CD4-positive, alpha-beta T cell treated with Interleukin-4 for 4 hours (primary cell): ENCODE results near the gene TPCN2.

Experiments
- DNase-seq: peaks from one replicate; pipeline ENCODE4 v3.0.0-alpha.2; 2020

Gene TPCN2

GRCh38 chr11:69100454-69101114 is 51.9 kb downstream of the TPCN2 start:
- no peak for DNase-seq

DNA sequence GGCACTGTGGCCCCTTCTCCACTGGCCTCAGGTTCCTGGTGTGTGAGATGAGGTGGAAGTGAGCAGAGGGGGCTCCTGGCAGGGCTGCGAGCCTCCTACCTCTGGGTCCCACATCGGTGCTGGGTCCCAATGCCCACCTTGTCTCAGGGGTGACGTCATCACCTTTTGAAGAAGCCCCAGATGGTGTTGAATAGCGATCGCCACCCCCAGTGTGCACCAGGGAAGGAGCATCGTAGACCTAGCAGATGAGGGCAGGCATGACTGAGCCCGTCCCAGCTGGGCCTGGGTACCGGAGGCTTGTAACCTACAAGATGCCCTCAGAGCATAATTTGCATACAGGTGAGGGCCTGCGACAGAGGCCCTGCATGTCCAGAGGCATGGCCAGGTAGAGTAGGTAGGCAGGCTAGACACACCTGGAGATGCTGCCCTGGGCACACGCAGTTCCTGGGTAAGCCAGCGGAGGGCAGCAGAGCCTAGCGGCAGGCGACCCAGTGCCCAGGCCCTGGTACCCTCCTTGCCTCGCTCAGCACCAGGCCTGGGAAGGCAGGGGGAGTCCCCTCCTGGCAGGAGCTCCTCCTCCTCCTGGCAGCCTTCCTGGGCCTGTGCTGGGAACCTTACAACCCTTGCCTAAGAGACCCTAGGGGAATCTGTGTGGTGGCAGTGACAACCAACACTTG is 52.5 kb downstream of the TPCN2 start:
- DNase-seq, result peak; percentile 50

DNA sequence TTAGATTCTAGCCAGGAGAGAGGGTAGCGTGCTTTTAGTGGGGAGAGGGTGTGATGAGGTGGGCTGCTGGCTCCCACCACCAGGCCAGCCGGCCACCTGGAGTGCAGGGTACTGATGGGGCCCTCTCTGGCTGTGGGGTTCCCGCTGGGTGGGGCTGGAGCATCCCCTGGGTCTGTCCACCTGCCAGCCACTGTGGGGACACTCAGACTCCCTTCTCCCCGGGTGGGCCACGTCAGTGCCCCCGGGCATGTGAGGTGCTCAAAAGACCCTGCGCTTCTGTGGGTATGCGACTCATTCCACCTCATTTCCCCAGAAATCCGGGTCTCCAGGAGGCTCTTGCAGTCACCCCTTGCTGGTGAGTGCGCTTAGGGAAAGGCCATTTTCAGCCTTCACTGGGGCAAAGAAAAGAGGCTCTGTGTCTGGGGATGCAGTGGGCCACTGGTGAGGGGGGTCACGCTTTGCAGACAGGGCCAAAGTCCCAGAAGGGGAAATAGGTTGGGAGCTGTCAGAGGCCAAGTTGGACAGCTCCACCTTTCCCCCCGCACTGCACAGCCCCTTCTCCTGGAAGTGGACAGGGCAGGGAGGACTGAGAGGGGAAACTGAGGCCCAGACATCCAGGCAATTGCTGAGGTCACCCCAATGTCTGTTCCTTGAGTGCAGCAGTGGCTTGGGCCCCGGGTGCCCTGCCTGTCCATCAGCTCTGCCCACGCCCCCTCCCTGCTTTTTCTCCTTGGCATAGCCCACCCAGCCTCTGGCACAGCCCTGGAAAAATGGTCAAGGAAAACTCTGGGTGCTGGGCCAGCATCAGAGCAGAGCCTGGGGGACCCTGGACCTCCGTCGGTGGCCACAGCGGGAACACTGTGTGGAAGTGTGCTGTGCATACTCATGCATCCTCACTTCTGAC is 53.3 kb downstream of the TPCN2 start:
- DNase-seq, result no peak

DNA sequence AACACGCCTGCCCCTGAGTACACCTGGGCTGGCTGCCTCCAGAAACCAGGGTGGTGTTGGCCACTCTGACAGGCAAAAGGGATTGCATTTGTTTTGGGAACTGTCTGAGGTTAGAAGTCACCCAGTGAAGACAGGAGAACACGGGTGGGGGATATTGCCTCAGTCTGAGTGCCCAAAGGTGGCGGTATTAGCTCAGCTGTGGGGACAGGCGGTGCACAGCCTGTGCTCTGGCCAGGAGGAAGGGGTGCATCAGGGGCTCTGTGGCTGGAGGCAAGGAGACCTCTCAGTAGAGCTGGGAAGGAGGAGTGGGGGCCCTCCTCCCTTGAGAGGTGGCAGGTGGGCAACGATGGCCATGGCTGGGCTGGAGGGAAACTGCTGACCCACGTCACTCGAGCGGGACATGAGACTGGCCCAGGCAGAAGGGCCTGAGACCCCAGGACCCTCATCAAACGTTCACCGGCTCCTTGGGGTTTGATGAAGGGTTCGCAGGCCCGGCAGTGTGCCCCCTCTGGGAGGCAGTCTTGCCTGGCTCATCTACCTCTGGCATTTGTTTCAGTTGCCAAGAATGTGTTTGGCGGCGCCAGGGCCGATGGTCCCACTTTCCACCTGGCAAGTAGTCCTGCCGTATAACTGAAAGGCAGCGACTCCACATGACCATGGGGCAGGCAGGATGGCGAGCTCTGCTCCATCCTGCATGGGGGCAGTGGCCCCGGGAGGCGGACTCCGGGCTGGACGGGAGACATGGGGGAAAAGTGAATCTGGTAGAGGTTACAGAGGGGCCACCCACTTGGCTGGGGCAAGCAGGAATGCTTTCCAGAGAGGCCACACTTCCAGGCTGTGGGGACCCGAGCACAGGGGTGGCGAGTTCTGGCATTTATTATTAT is 54.2 kb downstream of the TPCN2 start:
- DNase-seq, result no peak

- DNase-seq, result no peak
Measured at GRCh38 chr11:69104212-69104855, 55.6 kb downstream of the TPCN2 start.

DNA sequence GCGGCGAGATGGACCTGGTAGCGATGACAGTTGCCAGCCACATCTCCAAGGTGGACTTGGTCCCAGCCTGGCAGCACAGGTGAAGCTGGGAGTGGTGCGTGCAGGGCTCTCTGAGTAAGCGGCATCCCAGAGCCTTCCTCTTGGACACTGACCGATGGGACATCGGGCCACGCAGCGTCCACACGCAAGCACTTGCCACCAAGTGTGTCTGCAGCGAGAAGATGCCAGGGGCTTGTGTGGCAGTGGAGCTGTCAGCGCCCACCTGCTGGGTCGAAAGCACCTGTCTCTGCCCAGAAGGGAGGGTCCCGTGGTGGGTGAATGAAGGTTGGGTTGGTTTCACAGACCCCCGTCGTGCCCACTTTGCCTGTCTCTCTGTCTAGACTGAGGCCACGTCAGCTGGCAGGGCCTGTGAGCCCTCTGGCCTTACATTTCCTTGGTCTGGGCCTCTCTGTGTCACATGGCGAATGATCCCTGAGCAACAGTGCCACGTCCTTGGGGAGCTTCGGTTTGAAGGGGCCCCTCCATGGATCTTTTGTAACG is 56.2 kb downstream of the TPCN2 start:
- DNase-seq, result no peak

DNA sequence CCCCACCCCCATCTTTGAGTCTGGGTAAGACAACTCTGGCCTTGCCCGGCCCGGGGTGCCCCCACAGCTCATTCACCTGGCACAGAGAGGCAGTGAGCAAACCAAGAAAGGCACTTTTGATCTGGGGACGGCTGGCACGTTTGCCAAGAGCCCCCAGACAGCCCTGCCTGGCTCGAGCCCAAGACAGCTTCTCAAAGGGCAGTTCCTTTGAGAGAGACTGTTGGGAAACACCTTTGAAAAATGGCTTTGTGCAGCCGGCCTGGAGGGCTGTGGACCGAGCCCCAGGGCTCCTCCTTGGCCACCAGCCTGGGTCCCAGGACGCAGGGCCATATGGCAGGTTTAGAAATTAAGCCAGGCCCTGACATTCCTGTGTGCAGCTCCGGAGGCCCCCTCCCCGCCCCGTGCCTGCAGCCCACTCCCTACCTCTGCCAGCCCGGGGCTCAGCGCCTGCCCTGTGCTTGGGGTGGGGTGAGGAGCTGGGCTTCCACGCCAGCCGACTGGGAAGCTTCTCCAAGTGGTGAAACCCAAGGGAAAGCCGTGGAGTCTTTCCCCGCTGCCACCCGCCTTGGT is 56.8 kb downstream of the TPCN2 start:
- no peak for DNase-seq

DNA sequence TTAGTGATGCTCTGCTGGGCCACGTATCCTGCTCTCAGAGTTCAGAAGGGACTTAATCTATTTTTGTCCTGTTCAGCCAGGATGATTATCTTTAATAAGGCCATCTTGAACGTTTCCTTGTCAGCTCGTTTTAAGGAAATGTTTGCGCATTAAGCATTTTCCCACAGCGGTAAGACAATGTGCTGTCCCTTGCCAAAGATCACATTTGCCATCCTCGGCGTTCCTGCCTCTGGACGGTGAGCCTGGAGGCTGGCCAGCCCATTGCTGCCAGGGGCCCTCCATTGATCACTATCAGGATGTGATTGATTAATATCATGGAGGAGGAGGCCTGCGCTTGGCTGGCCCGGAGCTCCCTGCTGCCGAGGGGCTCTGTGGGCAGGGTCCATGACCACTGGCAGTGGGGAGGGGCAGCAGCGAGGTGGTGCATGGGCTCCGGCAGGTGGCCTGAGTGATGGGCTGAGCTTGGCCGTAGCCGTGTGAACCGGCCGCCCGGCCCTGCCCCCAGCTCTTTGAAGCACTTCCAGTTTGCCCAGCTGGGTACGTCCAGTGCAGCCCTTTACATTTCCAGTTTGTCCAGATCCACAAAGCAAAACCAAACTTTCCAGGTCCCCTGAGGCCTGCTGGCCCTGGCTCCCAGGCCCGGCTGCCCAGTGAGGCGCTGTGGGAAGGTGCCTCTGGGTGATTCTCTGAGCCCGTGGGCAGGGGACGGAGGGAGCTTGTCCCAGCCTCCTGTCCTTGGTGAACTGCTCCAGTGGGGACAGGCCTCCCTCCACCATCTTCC is 57.5 kb downstream of the TPCN2 start:
- no peak for DNase-seq

DNA sequence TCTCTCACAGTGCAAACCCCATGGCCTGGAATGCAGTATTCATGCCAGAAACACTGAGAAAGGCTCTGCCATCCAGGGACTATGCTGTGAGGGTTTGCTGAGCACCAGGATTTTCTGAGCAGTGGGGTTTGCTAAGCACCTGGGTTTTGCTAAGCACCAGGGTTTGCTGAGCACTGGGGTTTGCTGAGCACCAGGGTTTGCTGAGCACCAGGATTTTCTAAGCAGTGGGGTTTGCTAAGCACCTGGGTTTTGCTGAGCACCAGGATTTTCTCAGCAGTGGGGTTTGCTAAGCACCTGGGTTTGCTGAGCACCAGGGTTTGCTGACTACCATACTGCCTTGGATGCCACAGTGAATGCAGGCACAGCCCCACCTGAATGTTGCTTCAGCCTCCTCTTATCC is 58.7 kb downstream of the TPCN2 start:
- no peak for DNase-seq

- DNase-seq, result no peak
Measured at GRCh38 chr11:69108030-69108429, 59.3 kb downstream of the TPCN2 start.

DNA sequence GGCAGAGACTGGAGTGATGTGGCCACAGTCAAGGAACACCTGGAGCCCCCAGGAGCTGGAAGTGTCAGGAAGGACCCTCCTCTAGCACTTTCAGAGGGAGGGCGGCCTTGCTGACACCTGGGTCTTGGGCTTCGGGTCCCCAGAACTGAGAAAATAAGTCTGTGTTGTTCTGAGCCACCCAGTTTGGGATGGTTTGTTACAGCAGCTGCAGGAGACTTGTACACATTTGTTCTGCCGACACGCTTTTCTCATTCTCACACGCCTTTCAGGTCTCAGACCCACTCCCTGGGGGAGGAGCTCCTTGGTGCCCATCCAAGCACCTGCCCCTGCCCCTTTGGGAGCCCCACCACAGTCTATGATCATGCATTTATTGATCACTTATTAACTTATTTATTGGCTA is 59.8 kb downstream of the TPCN2 start:
- DNase-seq, result no peak

- no peak for DNase-seq
Measured at GRCh38 chr11:69109101-69109500, 60.4 kb downstream of the TPCN2 start.

- no peak for DNase-seq
Measured at GRCh38 chr11:69110451-69110850, 61.7 kb downstream of the TPCN2 start.

- DNase-seq, result no peak
Measured at GRCh38 chr11:69111624-69112542, 63.2 kb downstream of the TPCN2 start.

DNA sequence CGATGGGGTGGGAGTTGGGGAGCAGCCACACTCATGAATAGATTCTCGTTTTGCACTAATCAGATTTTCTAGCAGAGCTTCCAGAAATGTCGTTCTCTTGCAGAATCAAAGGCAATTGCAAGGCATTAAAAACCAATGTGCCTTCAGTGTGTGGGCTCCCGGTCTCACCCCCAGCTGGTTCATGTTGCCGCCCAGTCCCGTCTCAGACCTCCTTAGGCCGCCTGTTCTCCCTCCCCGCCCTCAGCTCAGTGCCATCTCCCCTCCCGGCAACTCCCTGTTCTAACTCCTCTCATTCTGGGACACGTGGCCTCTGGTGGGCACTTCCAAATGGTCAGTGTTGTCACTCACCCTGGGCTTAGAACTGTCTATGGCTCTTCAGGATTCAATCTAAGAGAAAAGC is 64.5 kb downstream of the TPCN2 start:
- DNase-seq, result no peak

DNA sequence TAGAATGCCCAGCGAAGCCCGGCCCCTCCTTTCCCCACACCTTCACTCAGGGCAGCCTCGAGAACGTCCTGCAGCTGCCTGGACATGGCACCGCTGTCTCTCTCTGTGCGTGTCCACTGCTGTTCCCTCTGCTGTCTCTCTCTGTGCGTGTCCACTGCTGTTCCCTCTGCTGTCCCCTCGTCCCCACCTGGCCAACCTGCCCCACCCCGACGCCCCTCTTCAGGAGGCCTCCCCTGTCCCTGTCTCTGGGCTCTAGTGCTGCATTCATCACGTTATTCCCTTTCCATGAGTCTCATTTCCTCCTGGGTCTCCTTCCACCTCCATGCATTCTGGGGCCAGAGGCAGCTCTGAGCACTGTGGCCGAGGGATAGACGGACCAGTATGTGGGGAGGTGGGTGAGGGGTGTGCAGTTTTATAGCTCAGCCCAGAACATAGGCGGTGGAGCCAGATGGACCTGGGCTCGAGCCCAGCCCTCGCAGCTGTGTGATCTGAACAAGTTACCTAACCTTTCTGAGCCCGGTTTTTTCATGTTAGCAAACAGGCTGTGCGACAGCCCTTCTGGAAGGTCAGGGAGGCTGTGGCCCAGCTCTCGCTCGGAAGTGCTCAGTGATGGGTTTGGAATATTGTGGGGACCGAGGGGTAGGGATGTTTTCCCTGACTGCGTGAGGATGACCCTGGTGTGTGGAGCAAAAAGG is 65.1 kb downstream of the TPCN2 start:
- no peak for DNase-seq

- DNase-seq, result no peak
Measured at GRCh38 chr11:69114362-69114761, 65.6 kb downstream of the TPCN2 start.

GRCh38 chr11:69114811-69115523 is 66.2 kb downstream of the TPCN2 start:
- DNase-seq, result no peak
